K562 treated with DMSO at 1 percent for 12 hours (cell line): ENCODE measurements around the gene TRIB2. TPM values are rescaled to one million over a fixed set of nuclear protein-coding genes. Genes with fewer than 3 reads are reported as not detected.

Experiments used
- total RNA-seq: library from RNA; unstranded; fragments of 300-600 nt; gene quantifications from 2 replicates; pipeline ENCODE4 v1.2.3, GENCODE V29; 2022; ENCODE audit not compliant: insufficient read depth

TRIB2 gene
- 11.4 and 37.7 TPM in 2 replicates for total RNA-seq

DNA sequence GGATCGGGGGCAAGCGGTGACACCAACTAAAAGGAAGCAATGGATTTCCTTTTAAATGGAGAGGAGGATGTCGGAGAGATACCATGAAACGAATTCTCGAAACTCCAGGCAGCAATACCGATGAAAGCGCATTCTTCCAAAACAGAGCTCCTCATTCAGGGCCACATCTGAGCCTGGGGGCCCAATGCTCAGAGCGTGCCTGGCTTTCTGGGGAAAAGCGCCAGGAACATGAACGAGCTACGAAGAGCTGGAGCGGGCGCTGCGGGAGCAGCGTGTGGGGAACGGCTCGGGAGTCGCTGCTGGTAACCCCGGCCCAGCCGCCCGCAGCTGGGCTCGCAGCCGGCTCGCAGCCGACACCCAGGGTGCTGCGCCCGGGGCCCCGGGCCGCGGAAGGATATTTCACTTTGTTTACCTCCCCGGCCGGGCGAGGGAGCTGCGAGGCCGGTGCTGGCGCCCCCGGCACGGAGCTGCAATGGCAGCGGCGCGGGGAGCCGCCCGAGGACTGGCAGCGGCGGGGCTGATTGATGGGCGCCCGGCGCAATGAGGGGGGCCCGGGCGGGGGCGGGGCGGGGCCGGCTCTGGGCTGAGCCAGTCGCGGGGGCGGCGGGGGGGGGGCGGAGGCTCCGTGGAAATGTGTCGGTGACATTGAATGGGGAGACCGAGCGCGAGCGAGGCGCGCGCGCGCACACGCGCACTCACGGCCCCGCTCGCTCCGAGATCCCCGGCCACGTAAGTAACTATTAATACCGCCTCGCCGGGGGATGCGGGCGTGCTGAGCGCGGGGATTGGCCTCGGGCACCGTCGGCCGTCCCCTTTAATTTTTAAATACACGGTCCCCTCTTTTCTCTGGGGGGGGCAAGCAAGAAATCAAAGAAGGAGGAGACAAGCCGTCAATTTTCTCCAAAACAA, at the start of gene TRIB2:
Gene TRIB2 (plus strand): TSS at position 655 of the 909 bp plus-strand sequence. CDS start 1,372 bp downstream, outside the sequence.

